RPMI8226 (cell line): ENCODE data around the gene LRP5.

Source experiments
- DNase-seq: peaks from one replicate; pipeline ENCODE4 v3.0.0-alpha.2; 2015

Gene LRP5

DNA sequence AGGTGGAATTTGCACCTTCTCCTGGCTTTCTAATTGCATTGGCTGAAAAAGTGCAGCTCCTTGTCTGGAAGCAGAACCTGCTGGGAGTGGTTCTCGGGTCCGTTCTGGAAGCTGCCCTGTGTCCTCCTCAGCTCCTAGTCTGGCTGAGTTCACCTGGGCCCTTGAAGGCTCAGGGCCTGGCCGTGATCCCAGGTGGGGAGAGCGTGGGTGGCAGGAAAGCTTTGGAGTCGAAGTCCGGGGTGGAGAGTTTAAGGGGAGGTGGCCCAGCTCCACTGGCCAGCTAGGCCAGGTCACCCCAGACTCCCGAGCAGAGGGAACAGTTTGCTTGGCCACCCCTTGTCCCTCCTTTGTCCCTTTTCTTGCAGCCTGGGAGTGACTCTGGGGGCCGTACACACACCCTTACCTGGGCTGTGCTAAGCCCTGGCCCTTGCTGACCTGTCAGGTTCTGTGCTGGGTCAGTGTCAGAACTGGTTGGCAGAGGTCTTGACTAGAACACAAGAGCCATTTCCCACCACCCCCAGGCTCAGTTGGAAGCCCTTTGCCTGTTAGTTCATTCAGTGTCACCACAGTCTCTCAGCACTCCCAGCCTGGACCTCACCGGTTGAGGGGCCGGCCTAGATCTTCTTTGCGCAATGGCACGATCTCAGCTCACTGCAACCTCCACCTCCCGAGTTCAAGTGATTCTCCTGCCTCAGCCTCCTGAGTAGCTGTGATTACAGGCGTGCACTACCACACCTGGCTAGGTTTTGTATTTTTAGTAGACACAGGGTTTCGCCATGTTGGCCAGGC, 37.3 kb downstream of the LRP5 start:
- no peak for DNase-seq

DNA sequence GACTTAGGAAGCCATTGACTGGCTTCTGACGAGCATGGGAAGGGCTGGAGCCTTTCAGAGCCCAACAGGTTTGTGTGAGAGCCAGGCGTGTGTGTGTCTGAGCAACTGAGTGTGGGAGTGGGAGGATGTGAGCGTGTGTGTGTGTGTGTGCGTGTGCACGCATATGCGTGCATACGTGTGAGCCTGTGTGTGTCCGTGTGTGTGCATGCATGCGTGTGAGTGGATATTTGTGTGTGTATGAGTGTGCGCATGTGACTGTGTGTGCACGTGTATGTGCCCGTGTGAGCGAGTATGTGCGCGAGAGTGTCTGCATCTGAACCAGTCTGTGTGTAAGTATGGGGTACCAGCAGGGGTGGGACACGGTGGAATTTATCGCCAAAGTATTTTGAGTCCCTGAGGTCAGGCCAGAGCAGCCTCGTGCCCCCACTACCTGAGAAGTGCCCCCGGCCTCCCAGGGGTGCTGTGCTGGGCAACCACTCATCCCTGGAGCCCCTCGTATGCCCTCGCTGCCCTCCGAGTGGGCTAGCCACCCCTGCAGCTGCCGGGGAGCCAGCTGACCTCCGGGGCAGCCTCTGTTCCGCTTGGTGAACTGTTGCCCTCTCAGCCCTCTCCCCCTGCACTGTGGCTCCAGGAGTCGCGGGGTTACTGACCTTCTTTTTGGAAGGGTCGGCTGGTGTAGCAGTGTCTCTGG, 38.5 kb downstream of the LRP5 start:
- no peak for DNase-seq

DNA sequence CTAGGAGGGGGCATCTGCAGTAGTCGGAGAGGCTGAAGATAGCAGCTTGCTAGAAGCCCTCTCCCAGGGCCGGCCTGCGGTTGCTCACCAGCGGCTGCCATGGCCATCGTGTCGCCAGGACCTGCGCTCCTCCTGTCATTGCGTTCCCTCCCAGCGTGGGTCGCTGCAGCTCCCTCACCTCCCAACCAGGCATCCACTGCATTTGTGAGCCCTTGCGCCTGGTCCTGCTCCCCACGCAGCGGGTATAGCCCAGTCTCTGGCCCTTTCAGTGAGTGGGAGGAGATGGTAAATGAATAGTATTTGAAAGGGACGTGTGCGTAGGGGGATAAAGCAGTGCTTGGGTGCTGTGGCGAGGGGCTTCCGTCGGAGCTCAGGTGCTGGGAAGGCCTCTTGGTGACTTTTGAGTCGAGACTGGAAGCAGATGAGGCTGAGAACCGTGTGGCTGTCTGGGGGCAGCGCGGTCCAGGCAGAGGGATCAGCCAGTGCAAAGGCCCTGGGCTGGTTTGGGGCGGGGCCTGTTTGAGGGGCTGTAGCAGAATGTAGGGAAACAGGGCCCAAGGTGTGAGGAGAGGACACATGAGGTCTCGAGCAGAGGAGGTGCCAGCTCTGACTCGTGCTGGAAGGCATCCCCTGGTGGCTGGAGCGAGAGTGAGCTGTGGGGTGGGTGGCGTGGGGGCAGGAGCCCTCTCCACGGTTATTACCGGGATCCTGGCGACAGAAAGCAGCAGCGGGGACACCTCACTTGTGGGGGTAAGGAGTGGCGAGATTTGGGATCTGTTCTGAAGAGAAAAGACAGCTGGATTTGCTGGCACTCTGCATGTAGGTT, 39.3 kb downstream of the LRP5 start:
- no peak for DNase-seq

DNA sequence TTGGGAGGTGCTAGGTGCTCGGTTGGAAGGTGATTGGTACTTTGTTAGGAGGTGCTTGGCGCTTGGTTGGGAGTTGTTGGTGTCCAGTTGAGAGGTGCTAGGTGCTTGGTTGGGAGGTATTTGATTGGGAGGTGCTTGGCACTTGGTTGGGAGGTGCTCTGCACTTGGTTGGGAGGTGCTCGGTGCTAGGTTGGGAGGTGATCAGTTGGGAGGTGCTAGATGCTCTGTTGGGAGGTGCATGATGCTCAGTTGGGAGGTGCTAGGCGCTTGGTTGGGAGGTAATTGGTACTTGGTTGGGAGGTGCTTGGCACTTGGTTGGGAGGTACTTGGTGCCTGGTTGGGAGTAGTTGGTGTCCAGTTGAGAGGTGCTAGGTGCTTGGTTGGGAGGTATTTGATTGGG, 40.2 kb downstream of the LRP5 start:
- DNase-seq: no peak

DNA sequence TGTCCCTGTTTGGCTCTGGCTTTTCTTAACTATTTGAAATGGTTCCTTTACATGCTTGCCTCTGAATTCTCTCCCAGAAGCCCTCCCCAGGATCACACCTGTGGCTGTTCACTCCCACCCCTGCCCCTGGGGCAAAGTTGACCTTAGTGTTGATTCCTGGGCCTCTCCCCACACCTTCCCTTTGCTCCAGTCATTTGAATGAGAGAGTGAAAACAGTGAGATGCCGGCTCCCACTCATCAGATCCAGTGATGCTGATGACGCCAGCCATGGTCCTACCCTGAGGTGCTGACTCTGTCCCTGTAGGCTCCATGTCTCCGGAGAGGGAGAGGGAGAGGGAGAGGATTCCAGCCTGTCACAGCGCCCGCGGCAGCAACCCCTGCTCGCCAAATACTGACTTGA, 40.7 kb downstream of the LRP5 start:
- DNase-seq: no peak

DNA sequence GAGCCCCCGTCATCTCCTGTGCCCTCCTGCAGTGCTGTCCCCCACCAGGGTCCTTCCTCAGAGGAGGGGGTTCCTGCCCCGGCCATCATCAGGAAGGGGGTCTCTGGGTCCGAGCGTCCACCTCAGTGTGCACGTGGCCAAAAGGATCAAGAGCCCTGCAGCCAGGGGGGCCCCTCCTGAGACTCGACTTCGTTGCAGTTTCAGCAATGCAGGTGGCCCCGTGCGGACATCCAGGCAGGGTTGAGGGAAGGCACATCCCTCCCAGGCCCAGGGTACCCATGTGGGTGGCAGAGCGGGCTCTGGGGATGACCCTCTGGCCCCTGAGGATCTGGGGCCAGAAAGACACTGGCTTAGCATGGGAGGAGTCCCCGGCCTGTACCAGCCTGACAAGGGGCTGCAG, 41.3 kb downstream of the LRP5 start:
- no peak for DNase-seq

DNA sequence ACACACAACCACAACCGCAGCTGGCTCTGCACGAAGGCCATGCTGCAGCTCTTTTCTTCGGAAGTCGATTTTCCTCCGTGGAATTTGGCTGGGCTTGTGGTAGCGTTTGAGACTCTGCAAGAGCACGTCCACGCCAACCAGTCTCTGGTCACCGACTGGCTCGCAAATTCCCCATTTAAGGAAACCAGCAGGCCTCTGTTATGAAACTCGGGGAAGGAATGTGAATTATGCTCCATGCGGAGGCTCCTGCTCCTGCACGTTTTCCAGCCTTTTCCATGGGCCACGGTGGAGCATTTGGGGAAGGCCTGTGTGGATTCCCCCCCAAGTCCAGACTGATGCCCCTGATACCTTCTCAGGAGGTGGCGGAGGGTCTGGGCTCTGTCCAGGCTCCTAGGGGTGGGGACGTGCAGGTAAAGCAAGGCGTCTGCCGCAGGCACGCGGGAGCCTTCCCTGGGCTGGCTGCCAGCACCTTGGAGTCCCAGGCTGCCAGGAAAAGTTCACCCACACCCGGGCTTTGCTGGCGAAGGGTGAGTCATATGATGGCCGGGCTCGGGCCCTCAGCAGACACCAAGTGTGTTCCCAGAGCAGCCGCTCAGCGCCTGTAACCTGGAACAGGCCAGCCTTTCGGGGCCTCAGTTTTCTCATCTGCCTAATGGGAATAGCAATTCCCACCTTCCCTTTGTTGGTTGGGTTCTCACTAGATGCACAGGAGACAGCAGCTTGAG, 41.9 kb downstream of the LRP5 start:
- DNase-seq: no peak

DNA sequence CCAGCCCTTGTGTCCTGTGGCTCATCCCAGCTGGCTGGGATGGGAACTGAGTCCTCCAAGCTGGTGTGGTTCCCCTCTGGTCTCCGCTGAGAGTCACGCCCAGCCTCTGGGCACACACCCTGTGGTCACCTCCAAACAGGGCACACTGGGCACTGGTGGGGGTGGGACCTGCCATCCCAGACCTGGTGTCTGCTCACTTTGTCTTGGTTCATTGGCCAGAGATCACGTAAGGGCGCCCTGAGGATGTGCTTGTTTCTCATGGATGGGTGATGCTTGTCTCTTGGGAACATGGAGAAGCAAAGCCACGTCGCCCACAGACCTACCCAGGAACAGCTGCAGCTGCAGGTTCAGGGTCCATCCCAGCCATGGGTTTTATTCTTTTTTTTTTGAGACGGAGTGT, 43.1 kb downstream of the LRP5 start:
- DNase-seq: no peak

DNA sequence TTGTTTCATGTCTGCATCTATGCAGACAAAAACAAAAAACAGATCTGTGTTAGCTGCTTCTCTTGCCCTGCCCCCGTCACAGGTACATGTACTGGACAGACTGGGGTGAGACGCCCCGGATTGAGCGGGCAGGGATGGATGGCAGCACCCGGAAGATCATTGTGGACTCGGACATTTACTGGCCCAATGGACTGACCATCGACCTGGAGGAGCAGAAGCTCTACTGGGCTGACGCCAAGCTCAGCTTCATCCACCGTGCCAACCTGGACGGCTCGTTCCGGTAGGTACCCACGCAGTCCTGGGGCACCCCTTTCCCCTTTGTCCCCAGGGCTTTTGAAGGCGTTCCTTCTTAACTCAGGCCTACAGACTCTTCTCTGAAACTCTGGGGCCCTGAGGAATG, 45.2 kb downstream of the LRP5 start:
- no peak for DNase-seq

DNA sequence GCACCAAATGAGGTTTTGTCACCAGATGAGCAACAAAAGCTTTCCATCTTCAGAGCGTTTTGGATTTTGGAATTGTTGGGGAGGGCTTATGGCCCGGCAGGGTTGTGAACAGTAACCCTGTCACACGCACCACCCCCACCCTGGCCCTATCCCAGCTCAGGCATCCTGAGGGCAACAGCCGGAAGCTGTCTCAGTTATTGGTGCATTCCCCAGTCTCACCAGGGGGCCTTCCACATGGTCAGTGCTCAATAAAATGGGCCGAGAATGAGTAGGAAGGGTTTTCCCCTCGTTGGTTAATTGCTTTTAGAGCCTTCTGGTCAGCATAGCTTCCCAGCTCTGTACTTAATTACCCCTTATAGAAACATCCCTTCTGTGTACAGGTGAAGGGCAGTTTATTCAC, 46.0 kb downstream of the LRP5 start:
- no peak for DNase-seq

DNA sequence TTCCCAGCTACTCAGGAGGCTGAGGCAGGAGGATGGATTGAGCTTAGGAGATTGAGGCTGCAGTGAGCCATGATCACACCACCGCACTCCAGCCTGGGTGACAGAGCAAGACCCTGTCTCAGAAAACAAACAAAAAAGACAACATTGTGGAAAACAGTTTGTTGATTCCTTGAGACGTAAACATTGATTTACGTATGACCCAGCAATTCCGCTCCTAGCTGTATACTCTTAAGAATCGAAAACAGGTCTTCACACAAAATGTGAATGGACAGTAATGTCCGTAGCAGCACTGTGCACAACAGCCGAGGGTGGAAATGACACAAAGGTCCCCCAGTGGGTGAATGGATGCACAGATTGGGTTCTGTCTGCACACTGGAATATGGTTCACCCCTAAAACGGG, 49.3 kb downstream of the LRP5 start:
- no peak for DNase-seq

DNA sequence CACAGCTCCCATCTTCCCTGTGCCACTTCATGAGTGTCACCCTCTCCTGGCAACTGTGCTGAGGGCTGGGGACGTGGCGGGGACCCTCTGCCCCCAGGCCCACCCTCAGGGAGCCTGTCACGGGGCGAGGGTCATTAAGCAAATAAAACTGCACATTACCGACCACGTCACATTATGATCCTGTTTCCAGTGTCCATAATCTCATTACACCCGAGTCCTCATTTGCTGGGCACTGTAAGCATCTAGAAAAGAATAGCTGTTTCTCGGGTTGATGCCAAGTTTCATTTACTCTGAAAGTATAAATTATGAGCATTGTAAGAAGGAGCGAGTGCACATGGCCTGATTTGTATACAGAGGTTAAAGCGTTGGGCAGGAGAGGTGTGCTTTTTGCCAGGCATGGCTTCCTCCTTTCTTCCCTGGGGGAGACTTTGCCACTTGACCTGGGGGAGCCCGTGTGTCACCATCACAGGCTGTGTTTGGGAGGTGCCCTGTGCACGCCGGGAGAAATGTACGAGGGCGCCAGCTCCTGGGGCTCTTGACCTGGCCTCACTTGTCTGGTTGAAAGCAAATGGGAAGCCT, 50.5 kb downstream of the LRP5 start:
- DNase-seq: no peak

DNA sequence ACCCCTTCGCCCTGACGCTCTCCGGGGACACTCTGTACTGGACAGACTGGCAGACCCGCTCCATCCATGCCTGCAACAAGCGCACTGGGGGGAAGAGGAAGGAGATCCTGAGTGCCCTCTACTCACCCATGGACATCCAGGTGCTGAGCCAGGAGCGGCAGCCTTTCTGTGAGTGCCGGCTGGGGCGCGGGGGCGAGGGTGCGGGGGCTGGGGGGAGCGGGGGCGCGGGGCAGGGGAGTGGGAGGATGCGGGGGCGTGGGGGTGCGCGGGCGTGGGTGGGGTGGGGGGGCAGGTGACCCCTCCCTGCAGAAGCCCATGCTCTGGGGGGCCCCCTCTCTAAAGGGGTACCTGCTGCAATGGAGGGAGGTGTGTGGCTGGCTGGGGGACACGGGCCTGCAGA, 51.4 kb downstream of the LRP5 start:
- DNase-seq: no peak

DNA sequence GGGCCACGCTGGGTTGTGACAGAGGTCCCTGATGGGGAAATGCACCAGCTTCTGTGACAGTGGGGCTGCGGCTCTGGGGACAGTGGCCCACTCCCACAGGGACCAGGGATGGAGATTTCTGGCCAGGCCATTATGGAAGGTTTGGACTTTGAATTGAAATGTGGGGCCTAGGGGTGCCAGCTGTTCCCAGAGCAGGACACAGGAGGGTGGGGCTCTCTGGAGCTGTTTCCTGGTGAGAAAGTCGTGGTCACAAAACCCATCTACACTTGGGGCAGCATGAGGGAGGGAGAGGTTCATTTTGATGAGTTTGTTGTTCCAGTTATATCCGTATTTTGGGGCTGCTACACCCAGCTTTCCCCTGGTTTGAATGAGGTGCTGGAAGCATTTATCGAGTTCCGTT, 52.2 kb downstream of the LRP5 start:
- DNase-seq: no peak

DNA sequence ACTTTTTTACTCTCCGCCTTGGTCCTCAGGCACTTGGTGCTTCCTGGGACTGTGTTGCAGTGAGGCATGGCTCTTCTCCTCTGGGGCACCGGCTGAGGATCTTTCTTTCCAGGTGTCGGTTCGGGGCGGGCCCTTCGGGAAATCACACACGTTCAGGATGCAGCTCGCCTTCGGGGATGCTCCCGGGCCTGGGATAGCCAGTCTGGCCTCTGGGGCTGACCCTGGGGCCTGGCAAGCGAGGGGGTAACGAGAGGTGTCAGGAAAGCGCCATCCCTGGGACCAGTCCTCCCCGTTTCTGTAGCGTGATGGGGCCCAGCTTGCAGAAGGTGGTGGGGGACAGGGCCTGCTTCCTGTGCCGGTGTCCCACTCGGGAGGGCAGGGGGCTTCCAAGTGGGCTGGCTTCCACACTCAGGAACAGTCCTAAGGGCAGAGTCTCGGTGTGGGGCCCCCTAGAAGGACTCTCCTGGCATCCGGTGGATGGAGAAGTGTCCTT, 53.6 kb downstream of the LRP5 start:
- DNase-seq: no peak

DNA sequence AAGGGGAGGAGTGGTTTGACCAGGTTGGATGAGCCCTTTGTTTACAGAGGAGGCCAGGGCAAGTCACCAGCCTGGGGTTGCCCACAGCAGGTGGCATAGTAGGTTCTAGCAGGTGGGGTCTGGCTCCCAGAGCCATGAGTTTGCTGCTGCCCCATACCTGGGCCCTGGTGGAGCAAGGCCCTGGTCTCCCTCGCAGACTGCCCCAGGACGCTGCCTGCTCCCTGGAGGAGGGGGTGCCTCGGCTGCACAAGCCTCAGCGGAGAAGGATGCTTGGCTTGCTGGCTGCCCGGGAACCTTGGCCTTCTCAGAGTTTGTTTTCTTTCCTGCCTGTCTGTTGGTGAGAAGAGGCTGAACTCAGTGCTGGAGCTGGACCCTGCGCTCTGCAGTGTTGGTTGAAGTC, 54.9 kb downstream of the LRP5 start:
- no peak for DNase-seq

DNA sequence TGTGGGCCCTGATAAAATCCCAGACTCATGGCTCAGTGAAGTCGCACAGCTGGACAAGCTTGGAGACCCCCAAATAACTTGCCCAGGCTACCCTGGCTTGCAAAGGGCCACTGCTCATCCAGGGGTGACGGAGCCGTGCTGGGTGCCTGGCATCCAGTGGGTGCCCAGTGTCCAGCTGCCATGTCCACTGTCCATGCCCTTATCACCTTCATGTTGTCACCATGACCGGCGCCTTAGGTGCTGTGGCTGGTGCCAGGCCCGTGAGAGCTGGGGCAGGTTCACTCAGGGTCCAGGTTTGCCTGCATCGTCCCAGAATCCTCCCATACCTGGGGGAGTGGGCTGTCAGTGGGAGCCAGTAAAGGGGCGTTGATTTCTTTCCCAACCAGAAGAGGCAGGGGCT, 57.4 kb downstream of the LRP5 start:
- no peak for DNase-seq

DNA sequence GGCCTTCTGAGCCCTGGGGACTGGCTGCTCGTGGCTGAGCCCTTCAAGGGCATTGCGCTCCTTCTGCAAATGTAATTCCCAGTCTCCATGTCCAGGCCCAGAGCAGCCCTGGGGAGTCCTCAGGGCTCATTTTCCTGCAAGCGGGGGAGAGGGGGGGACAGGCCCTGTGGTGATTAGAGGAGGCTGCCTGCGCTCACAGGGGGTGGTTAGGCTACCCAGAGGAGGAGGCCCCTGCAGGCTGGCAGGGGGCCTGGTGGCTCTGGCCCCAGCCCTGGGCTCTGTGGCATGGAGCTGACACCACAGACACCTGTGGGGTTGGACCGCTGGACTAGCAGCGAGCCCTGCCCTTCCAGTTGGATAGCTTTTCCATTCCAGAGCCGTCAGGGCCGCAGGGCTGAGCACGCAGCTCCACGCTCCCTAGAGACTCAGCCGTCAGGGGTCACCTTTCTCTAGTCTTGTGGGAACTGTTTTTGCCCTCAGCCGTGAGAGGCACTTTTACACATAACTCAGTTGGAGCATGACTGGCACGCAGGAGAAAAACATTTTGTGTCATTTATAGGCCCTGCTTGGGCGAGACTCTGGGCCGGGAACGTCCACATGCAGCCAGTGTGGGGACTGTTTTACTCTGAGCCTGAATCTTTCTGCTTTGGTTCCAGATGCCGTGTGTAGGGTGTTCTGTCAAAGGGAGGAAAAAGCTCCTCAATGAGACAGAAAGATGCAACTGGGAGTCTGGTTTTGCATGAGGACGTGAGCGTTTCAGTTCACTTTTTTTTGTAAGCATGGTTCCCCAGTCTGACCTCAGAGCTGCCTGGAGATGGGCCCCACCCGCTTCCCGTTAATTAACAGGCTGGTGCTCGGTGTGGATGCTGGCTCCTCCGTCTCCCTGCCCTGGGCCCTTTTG, 58.1 kb downstream of the LRP5 start:
- peak; percentile 92 for DNase-seq

DNA sequence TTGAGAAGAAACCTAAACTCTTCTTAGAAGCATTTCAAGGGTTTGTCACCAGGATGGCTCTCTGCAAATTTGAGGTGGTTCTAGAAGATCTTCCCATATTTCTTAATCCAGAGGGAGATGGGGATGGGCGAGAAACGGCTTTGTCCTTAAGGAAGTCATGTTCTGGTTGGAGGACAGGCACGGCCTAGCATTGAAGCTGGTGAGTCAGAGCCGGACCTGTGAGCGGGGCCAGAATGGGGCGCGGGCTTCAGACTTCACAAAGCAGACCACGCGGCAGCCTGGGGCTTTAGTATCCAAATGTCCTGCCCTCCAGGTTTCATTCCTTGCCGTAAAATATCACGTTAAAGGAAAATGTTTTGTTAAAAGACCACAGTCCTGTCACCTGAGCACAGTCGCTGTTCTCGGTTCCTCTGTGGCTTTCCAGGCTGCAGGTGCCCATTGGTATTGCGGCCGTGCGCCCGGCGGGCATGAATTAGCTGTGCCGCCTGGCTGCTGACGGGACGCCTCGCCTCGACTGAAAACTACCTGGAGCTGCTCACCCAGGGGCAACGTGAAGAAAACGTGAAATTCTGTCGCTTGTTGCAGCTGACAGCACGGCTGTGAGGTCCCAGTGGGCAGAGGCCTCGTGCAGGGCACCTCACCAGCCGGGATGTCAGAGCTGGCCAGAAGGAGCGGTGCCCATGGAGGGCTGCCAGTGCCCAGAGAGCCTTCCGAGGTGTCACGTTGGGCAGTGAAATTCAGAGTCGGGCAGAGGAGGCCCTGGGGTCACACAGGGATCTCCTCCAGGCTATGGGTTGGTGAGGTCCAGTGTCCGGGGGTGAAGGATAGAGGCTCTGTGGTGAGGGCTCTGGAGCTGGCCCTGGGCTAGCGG, 59.0 kb downstream of the LRP5 start:
- peak; percentile 95 for DNase-seq

DNA sequence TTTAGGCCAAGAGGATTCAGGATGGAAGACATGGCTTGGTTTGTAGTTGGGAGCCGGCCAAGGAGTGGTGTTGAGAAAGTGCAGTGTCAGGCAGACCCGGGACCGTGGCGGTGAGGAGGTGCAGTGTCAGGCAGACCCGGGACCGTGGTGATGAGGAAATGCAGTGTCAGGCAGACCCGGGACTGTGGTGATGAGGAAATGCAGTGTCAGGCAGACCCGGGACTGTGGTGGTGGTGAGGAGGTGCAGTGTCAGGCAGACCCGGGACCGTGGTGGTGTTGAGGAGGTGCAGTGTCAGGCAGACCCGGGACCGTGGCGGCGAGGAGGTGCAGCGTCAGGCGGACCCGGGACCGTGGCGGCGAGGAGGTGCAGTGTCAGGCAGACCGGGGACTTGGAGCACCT, 59.7 kb downstream of the LRP5 start:
- peak; percentile 82 for DNase-seq

DNA sequence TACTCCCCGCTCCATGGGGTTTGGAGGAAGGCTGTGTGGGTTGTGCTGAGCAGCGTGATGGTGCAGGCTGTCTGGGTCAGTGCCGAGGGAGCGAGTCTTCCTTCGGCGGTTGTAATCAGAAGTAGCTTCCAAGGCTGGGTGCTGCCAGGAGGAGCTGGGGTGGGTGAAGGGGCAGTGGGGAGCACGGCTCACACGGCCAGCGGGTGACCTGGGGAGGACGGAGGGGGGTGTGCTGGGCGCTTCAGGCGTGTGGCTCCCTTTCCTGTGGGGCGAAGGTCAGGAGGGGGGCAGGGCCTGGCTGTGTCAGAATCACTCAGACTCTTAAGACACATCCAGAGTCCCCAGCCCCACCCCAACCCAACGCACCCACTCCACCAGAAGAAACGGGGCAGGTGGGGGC, 60.2 kb downstream of the LRP5 start:
- DNase-seq: no peak
